GM23338 (cell line): ENCODE measurements around the gene DNAJC4. TPM values are rescaled to one million over a fixed set of nuclear protein-coding genes. Genes with fewer than 3 reads are reported as not detected.

Source experiments
- ATAC-seq: fragments of 200-7000 bp; cut with Tn5 transposase; 3 replicates; pipeline ENCODE4 v1.9.1; 2020
- DNase-seq: peaks from one replicate; pipeline ENCODE4 v3.0.0-alpha.2; 2015; ENCODE audit warnings: low spot score
- H2AFZ ChIP-seq: fragments of 200-600 bp; sonication (generic); 2 replicates; pipeline ENCODE4 v1.8.0; 2016; ENCODE audit warnings: antibody characterized with exemption, mild to moderate bottlenecking, moderate library complexity
- H3F3A ChIP-seq: fragments of 200-600 bp; sonication (generic); replicated peaks from 2 replicates; pipeline ENCODE4 v1.8.0; 2017; ENCODE audit warnings: antibody characterized with exemption, mixed run types, low read depth
- H3K27ac ChIP-seq: fragments of 200-600 bp; sonication (generic); 2 replicates; pipeline ENCODE4 v1.6.1; 2016; ENCODE audit warnings: low read depth
- H3K27me3 ChIP-seq: fragments of 200-600 bp; sonication (generic); 2 replicates; pipeline ENCODE4 v1.8.0; 2016; ENCODE audit warnings: mild to moderate bottlenecking, mixed run types, moderate library complexity; ENCODE audit not compliant: insufficient read depth
- H3K36me3 ChIP-seq: fragments of 200-600 bp; sonication (generic); 2 replicates; pipeline ENCODE4 v1.8.0; 2016; ENCODE audit warnings: mild to moderate bottlenecking; ENCODE audit not compliant: insufficient read depth
- H3K4me1 ChIP-seq: fragments of 200-600 bp; sonication (generic); 2 replicates; pipeline ENCODE4 v1.8.0; 2016; ENCODE audit warnings: mild to moderate bottlenecking, moderate library complexity; ENCODE audit not compliant: insufficient read depth
- H3K4me2 ChIP-seq: fragments of 200-600 bp; sonication (generic); 2 replicates; pipeline ENCODE4 v1.7.1; 2017; ENCODE audit warnings: mixed run types
- H3K4me3 ChIP-seq: fragments of 200-600 bp; sonication (generic); 2 replicates; pipeline ENCODE4 v1.6.1; 2016; ENCODE audit warnings: mixed run types
- H3K79me2 ChIP-seq: fragments of 200-600 bp; sonication (generic); replicated peaks from 2 replicates; pipeline ENCODE4 v1.8.0; 2017; ENCODE audit warnings: mild to moderate bottlenecking; ENCODE audit not compliant: insufficient read depth
- H3K9me2 ChIP-seq: fragments of 200-600 bp; sonication (generic); 2 replicates; pipeline ENCODE4 v1.8.0; 2017; ENCODE audit not compliant: insufficient read depth
- H4K20me1 ChIP-seq: fragments of 200-600 bp; sonication (generic); replicated peaks from 2 replicates; pipeline ENCODE4 v1.8.0; 2017; ENCODE audit warnings: mild to moderate bottlenecking; ENCODE audit not compliant: insufficient read depth
- H3K27ac Mint-ChIP-seq: 2 replicates; pipeline ENCODE4 v1.8.0; 2020; ENCODE audit warnings: inconsistent platforms, mild to moderate bottlenecking, moderate library complexity, mixed read lengths
- H3K27me3 Mint-ChIP-seq: 3 replicates; pipeline ENCODE4 v1.8.0; 2022; ENCODE audit warnings: low read depth, mild to moderate bottlenecking, moderate library complexity, mixed read lengths, inconsistent platforms; ENCODE audit not compliant: insufficient read depth, poor library complexity
- H3K36me3 Mint-ChIP-seq: 3 replicates; pipeline ENCODE4 v1.8.0; 2021; ENCODE audit warnings: low read depth, mild to moderate bottlenecking, inconsistent platforms, moderate library complexity, mixed read lengths
- H3K4me1 Mint-ChIP-seq: 3 replicates; pipeline ENCODE4 v1.8.0; 2020; ENCODE audit warnings: mild to moderate bottlenecking, inconsistent platforms, mixed read lengths
- H3K4me3 Mint-ChIP-seq: 3 replicates; pipeline ENCODE4 v1.8.0; 2021; ENCODE audit warnings: moderate library complexity, mild to moderate bottlenecking, inconsistent platforms, mixed read lengths
- H3K9me3 Mint-ChIP-seq: 3 replicates; pipeline ENCODE4 v1.8.0; 2020; ENCODE audit warnings: moderate library complexity, mild to moderate bottlenecking, inconsistent platforms, mixed read lengths
- CREB1 ChIP-seq: fragments of 250-450 bp; sonication (Bioruptor Pico); IDR thresholded peaks from 2 replicates; pipeline ENCODE4 v1.5.0; 2020; ENCODE audit warnings: low read depth, mild to moderate bottlenecking, moderate library complexity
- EZH2phosphoT487 ChIP-seq: fragments of 200-600 bp; sonication (generic); IDR thresholded peaks from one replicate; pipeline ENCODE4 v1.8.1; 2018; ENCODE audit warnings: antibody characterized with exemption; ENCODE audit not compliant: unreplicated experiment
- POLR2AphosphoS5 ChIP-seq: IDR thresholded peaks from 2 replicates; pipeline ENCODE4 v1.6.1; 2016; ENCODE audit warnings: antibody characterized with exemption, low read depth
- REST ChIP-seq: IDR thresholded peaks from one replicate; pipeline ENCODE4 v1.6.1; 2018; ENCODE audit warnings: antibody characterized with exemption; ENCODE audit not compliant: unreplicated experiment
- STAT1 ChIP-seq: IDR thresholded peaks from one replicate; pipeline ENCODE4 v1.6.1; 2016; ENCODE audit warnings: antibody characterized with exemption; ENCODE audit not compliant: unreplicated experiment
- ZNF114 ChIP-seq: fragments of 250-450 bp; sonication (Bioruptor Pico); IDR thresholded peaks from 2 replicates; pipeline ENCODE4 v1.5.0; 2020; ENCODE audit warnings: mild to moderate bottlenecking, moderate library complexity
- polyA plus RNA-seq: library from polyadenylated mRNA; unstranded; fragments of >200 nt; fragmentation: Nextera tagmentation; extraction: Ambion mirVana; gene quantifications from 2 replicates; pipeline ENCODE4 v1.2.1, GENCODE V29; 2016
- total RNA-seq: library from RNA; depleted of rRNA; stranded (reverse); fragments of >200 nt; shearing (Covaris generic); gene quantifications from 2 replicates; pipeline ENCODE4 v1.2.3, GENCODE V29; 2014

Gene DNAJC4
- total and polyA plus RNA-seq, 2 experiments from 2014 or later: 10.5 to 34.4 TPM

GRCh38 chr11:64238999-64239398, 8.7 kb downstream of the DNAJC4 start:
- H3K4me2 ChIP-seq: no peak overlapping the region
- H3K9me2 ChIP-seq: no peaks in the 10 kb centered on the region
- ATAC-seq (no peak), DNase-seq (no peak)
- H4K20me1 ChIP-seq: no peaks in the 10 kb centered on the region; the same call in 1 of the 2 replicates
- peaks cover 33% of the 10 kb centered on the region for H3F3A ChIP-seq
- H3K27ac ChIP-seq: no peak overlapping the region
- peaks cover 29% of the 10 kb centered on the region for H3K4me1 Mint-ChIP-seq
- no peak overlapping the region for H3K4me3 ChIP-seq
- H3K27me3 ChIP-seq: no peaks in the 10 kb centered on the region
- H2AFZ ChIP-seq: no peak overlapping the region
- peaks cover 20% of the 10 kb centered on the region for H3K36me3 Mint-ChIP-seq
- H3K79me2 ChIP-seq: peaks cover 16% of the 10 kb centered on the region
- H3K9me3 Mint-ChIP-seq: no peaks in the 10 kb centered on the region
- H3K27me3 Mint-ChIP-seq: peaks cover 30% of the 10 kb centered on the region
- no peaks in the 10 kb centered on the region for H3K36me3 ChIP-seq
- TF ChIP-seq ZNF114 (CRISPR knock-in tag) (no peak), REST (no peak), EZH2phosphoT487 (no peak), STAT1 (no peak), POLR2AphosphoS5 (no peak)
- H3K27ac Mint-ChIP-seq: no peak overlapping the region; the same call in 1 of the 2 replicates
- peaks cover 15% of the 10 kb centered on the region; the same call in 1 of the 2 replicates for H3K4me1 ChIP-seq
- peak overlapping the region; percentile 24; the same call in 1 of the 3 replicates for H3K4me3 Mint-ChIP-seq

- no peaks in the 10 kb centered on the region; the same call in 1 of the 2 replicates for H4K20me1 ChIP-seq
- no peak for DNase-seq
- no peaks in the 10 kb centered on the region for H3K36me3 ChIP-seq
- no peaks in the 10 kb centered on the region for H3K9me3 Mint-ChIP-seq
- H3K27me3 ChIP-seq: no peaks in the 10 kb centered on the region
- peaks cover 33% of the 10 kb centered on the region for H3F3A ChIP-seq
- peaks cover 16% of the 10 kb centered on the region for H3K79me2 ChIP-seq
- H3K4me1 ChIP-seq: peaks cover 17% of the 10 kb centered on the region; the same call in 1 of the 2 replicates
- H3K36me3 Mint-ChIP-seq: peaks cover 24% of the 10 kb centered on the region
- H3K4me3 Mint-ChIP-seq: peak overlapping the region; percentile 93
- H3K4me3 ChIP-seq: peak overlapping the region; percentile 97
- peak overlapping the region; percentile 92; the same call in 1 of the 2 replicates for H3K27ac ChIP-seq
- H3K27ac Mint-ChIP-seq: peak overlapping the region; percentile 98
- H3K4me2 ChIP-seq: peak overlapping the region; percentile 96
- no peak for ATAC-seq
- peaks cover 32% of the 10 kb centered on the region for H3K4me1 Mint-ChIP-seq
- no peaks in the 10 kb centered on the region for H3K9me2 ChIP-seq
- H3K27me3 Mint-ChIP-seq: peaks cover 30% of the 10 kb centered on the region
- H2AFZ ChIP-seq: no peak overlapping the region
- TF ChIP-seq REST (no peak), CREB1 (no peak), STAT1 (no peak), EZH2phosphoT487 (no peak)
These were observed 9.5 kb downstream of the DNAJC4 start for GRCh38 chr11:64239662-64240434.
